AG04450 (cell line): ENCODE data around the gene TMEM63C. TPM values are rescaled to one million over a fixed set of nuclear protein-coding genes. Genes with fewer than 3 reads are reported as not detected.

ENCODE experiments used
- CTCF ChIA-PET: fragments of 300-600, 350-600 bp; formaldehyde crosslinking; extraction: SDS; loops from one replicate; lab custom pipeline; 2022; ENCODE audit warnings: antibody characterized with exemption, inconsistent platforms; lab: Charles Lee
- POLR2A ChIA-PET: fragments of 350-600 bp; formaldehyde crosslinking; extraction: SDS; loops from one replicate; lab custom pipeline; 2021; ENCODE audit warnings: antibody characterized with exemption, inconsistent platforms; lab: Yijun Ruan, JAX
- DNase-seq: peaks from one replicate; pipeline ENCODE4 v3.0.0-alpha.2; 2011; ENCODE audit warnings: low read depth, low spot score
- H3K27ac ChIP-seq: one replicate; pipeline ENCODE4 v1.5.1; 2012; ENCODE audit warnings: low read depth, low read length, control low read depth
- H3K27me3 ChIP-seq: one replicate; pipeline ENCODE4 v1.6.0; 2012; ENCODE audit warnings: low read length; ENCODE audit not compliant: control insufficient read depth, insufficient read depth
- H3K4me3 ChIP-seq: 2 replicates; pipeline ENCODE4 v1.5.1; 2011; ENCODE audit warnings: mild to moderate bottlenecking, low read depth, low read length, control low read depth
- H3K9me3 ChIP-seq: 2 replicates; pipeline ENCODE4 v1.5.1; 2012; ENCODE audit warnings: low read length; ENCODE audit not compliant: control insufficient read depth, insufficient read depth
- CTCF ChIP-seq: IDR thresholded peaks from 2 replicates; pipeline ENCODE4 v1.5.1; 2011; ENCODE audit warnings: low read depth, low read length, control low read depth, inconsistent platforms
- polyA plus RNA-seq: library from polyadenylated mRNA; depleted of rRNA; stranded (reverse); fragments of >200 nt; gene quantifications from 2 replicates; pipeline ENCODE4 v1.2.3, GENCODE V29; 2011

Gene TMEM63C
- polyA plus RNA-seq, 1 experiment: not detected

- H3K27ac ChIP-seq: no peak overlapping the region
- TF ChIP-seq CTCF: no peak
- H3K4me3 ChIP-seq: no peak overlapping the region
- POLR2A ChIA-PET: no interaction called here
- no peak for DNase-seq
- CTCF ChIA-PET: no interaction called here
- no peaks in the 10 kb centered on the region; the same call in 1 of the 2 replicates for H3K9me3 ChIP-seq
- H3K27me3 ChIP-seq: no peaks in the 10 kb centered on the region
These were observed 67.7 kb downstream of the TMEM63C start for GRCh38 chr14:77249286-77249685.

- POLR2A ChIA-PET: no interaction called here
- no peak overlapping the region for H3K4me3 ChIP-seq
- TF ChIP-seq CTCF: no peak
- DNase-seq: no peak
- H3K27me3 ChIP-seq: no peaks in the 10 kb centered on the region
- H3K9me3 ChIP-seq: no peaks in the 10 kb centered on the region; the same call in 1 of the 2 replicates
- CTCF ChIA-PET: no interaction called here
- H3K27ac ChIP-seq: no peak overlapping the region
These were observed 69.3 kb downstream of the TMEM63C start for GRCh38 chr14:77250927-77251326.

- Histone ChIP-seq H3K9me3 (no peaks in the 10 kb centered on the region; the same call in 1 of the 2 replicates), H3K4me3 (no peak overlapping the region), H3K27ac (no peak overlapping the region), H3K27me3 (peaks cover 3% of the 10 kb centered on the region)
- no peak for TF ChIP-seq CTCF
- ChIA-PET CTCF (no interaction called here), POLR2A (no interaction called here)
- DNase-seq: no peak
These were observed 70.3 kb downstream of the TMEM63C start for GRCh38 chr14:77251870-77252269.

- Histone ChIP-seq H3K9me3 (no peaks in the 10 kb centered on the region; the same call in 1 of the 2 replicates), H3K27ac (no peak overlapping the region), H3K27me3 (peaks cover 4% of the 10 kb centered on the region), H3K4me3 (no peak overlapping the region)
- CTCF ChIA-PET: no interaction called here
- no peak for DNase-seq
- no peak for TF ChIP-seq CTCF
- POLR2A ChIA-PET: no interaction called here
These were observed 72.0 kb downstream of the TMEM63C start for GRCh38 chr14:77253333-77254190.

- no peak for TF ChIP-seq CTCF
- Histone ChIP-seq H3K27ac (no peak overlapping the region), H3K9me3 (no peaks in the 10 kb centered on the region; the same call in 1 of the 2 replicates), H3K4me3 (no peak overlapping the region), H3K27me3 (peaks cover 13% of the 10 kb centered on the region)
- ChIA-PET CTCF (no interaction called here), POLR2A (no interaction called here)
- DNase-seq: no peak
These were observed 75.1 kb downstream of the TMEM63C start for GRCh38 chr14:77256694-77257093.
